Islet of Langerhans (tissue), 1 donor: ENCODE measurements around the gene GRIK5.

Experiments used
- FAIRE-seq: peaks from one replicate; lab custom pipeline; 2011; peaks lifted over from hg19 to GRCh38; lab: Jason Lieb, UNC

GRIK5 gene

DNA sequence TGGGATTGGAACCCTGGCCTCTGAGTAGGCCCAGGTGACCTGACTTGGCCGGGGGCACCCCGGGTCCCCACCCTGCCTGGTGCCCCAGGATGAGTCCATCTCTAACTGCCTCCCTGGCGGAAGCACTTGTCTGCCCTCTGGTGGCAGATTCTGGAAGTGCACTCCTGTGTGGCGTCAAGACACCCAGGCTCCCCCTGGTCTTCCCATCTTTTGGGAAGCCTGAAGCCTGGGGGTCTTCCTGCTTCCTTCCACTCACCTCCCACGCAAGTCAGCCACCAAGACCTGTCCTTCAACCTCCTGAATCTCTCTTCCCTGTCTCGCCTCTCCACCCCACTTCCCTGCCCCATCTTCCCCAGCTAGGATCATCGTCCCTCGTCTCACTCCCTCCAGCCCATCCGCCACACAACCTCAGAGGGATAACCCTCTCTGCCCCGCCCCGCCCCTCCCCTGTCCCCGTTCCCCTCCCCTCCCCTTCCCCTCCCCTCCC is 118.3 kb downstream of the GRIK5 start:
- FAIRE-seq, result no peak
